Endothelial cell (in vitro differentiated cells): ENCODE measurements around the gene CACNA1H. TPM values are rescaled to one million over a fixed set of nuclear protein-coding genes. Genes with fewer than 3 reads are reported as not detected.
A peak's percentile ranks its signal among the peaks of the same experiment; 100 is the strongest.

Experiments
- DNase-seq: peaks from one replicate; pipeline ENCODE4 v3.0.0; 2021; ENCODE audit warnings: low spot score
- H3K27ac Mint-ChIP-seq: one replicate; pipeline ENCODE4 v1.8.0; 2021; ENCODE audit warnings: mixed read lengths, inconsistent platforms; ENCODE audit not compliant: unreplicated experiment
- H3K27me3 Mint-ChIP-seq: one replicate; pipeline ENCODE4 v1.8.0; 2021; ENCODE audit warnings: mild to moderate bottlenecking, moderate library complexity, mixed read lengths, inconsistent platforms; ENCODE audit not compliant: unreplicated experiment
- H3K36me3 Mint-ChIP-seq: one replicate; pipeline ENCODE4 v1.8.0; 2021; ENCODE audit warnings: mild to moderate bottlenecking, low read depth, mixed read lengths, inconsistent platforms; ENCODE audit not compliant: unreplicated experiment
- H3K4me1 Mint-ChIP-seq: one replicate; pipeline ENCODE4 v1.8.0; 2021; ENCODE audit warnings: mild to moderate bottlenecking, mixed read lengths, inconsistent platforms; ENCODE audit not compliant: unreplicated experiment
- H3K4me3 Mint-ChIP-seq: one replicate; pipeline ENCODE4 v1.8.0; 2021; ENCODE audit warnings: mild to moderate bottlenecking, mixed read lengths, inconsistent platforms; ENCODE audit not compliant: unreplicated experiment
- H3K9me3 Mint-ChIP-seq: one replicate; pipeline ENCODE4 v1.8.0; 2021; ENCODE audit warnings: mixed read lengths, inconsistent platforms; ENCODE audit not compliant: unreplicated experiment
- CTCF ChIP-seq: fragments of 200-600 bp; sonication (generic); IDR thresholded peaks from one replicate; pipeline ENCODE4 v1.5.0; 2021; ENCODE audit warnings: antibody characterized with exemption; ENCODE audit not compliant: unreplicated experiment
- total RNA-seq: library from RNA; stranded (reverse); fragmentation: NEBNext Ultra II Directional; extraction: Animal tissue kit (Norgen Biotek cat#: 25700); gene quantifications from one replicate; pipeline ENCODE4 v1.2.1, GENCODE V29; 2021; ENCODE audit not compliant: unreplicated experiment

CACNA1H gene
- total RNA-seq, 1 donor from 2014 or later: 3.4 TPM

GRCh38 chr16:1192384-1193073, 39.6 kb downstream of the CACNA1H start:
- no peaks in the 10 kb centered on the region for H3K36me3 Mint-ChIP-seq
- DNase-seq: no peak
- no peak overlapping the region for H3K4me3 Mint-ChIP-seq
- H3K27me3 Mint-ChIP-seq: peaks cover 6% of the 10 kb centered on the region
- H3K4me1 Mint-ChIP-seq: no peaks in the 10 kb centered on the region
- H3K27ac Mint-ChIP-seq: no peak overlapping the region
- no peak for TF ChIP-seq CTCF
- H3K9me3 Mint-ChIP-seq: no peaks in the 10 kb centered on the region

- no peak for DNase-seq
- Mint-ChIP-seq H3K4me1 (no peaks in the 10 kb centered on the region), H3K27ac (no peak overlapping the region), H3K36me3 (no peaks in the 10 kb centered on the region), H3K27me3 (peaks cover 3% of the 10 kb centered on the region), H3K9me3 (no peaks in the 10 kb centered on the region), H3K4me3 (no peak overlapping the region)
- no peak for TF ChIP-seq CTCF
Measured at GRCh38 chr16:1193143-1193824, 40.4 kb downstream of the CACNA1H start.

GRCh38 chr16:1193825-1194581, 41.1 kb downstream of the CACNA1H start:
- no peak for TF ChIP-seq CTCF
- Mint-ChIP-seq H3K27me3 (peaks cover 3% of the 10 kb centered on the region), H3K4me1 (no peaks in the 10 kb centered on the region), H3K4me3 (no peak overlapping the region), H3K36me3 (no peaks in the 10 kb centered on the region), H3K9me3 (no peaks in the 10 kb centered on the region), H3K27ac (no peak overlapping the region)
- no peak for DNase-seq

GRCh38 chr16:1194665-1195392, 41.9 kb downstream of the CACNA1H start:
- H3K9me3 Mint-ChIP-seq: no peaks in the 10 kb centered on the region
- no peak overlapping the region for H3K4me3 Mint-ChIP-seq
- no peaks in the 10 kb centered on the region for H3K36me3 Mint-ChIP-seq
- no peaks in the 10 kb centered on the region for H3K4me1 Mint-ChIP-seq
- peak; percentile 51 for DNase-seq
- no peak overlapping the region for H3K27ac Mint-ChIP-seq
- TF ChIP-seq CTCF: peak; percentile 90
- peaks cover 3% of the 10 kb centered on the region for H3K27me3 Mint-ChIP-seq
